Neural progenitor cell (in vitro differentiated cells): Measurements from ENCODE around the gene SLC2A9.

ENCODE experiments used
- CTCF ChIP-seq: fragments of 200-600 bp; sonication (generic); IDR thresholded peaks from 2 replicates; pipeline ENCODE4 v1.5.1; 2017; ENCODE audit warnings: antibody characterized with exemption, mild to moderate bottlenecking
- EZH2 ChIP-seq: fragments of 200-600 bp; sonication (generic); IDR thresholded peaks from 2 replicates; pipeline ENCODE4 v1.6.1; 2017; ENCODE audit warnings: antibody characterized with exemption, mild to moderate bottlenecking, moderate library complexity
- EZH2phosphoT487 ChIP-seq: fragments of 200-600 bp; sonication (generic); IDR thresholded peaks from 2 replicates; pipeline ENCODE4 v1.6.1; 2017; ENCODE audit warnings: antibody characterized with exemption

GRCh38 chr4:10069075-10069642 is 47.9 kb upstream of the SLC2A9 start:
- no peak for TF ChIP-seq CTCF
- TF ChIP-seq EZH2 = no peak
- no peak for TF ChIP-seq EZH2phosphoT487
